Forelimb muscle (tissue), 1 donor: ENCODE results near the gene SEM1. TPM values are rescaled to one million over a fixed set of nuclear protein-coding genes. Genes with fewer than 3 reads are reported as not detected.
"Not testable (repeated sequence)": the region's sequence is repeated elsewhere in the genome, so short reads cannot be mapped to it uniquely, and the experiment has no call there.

Experiments
- DNase-seq: peaks from one replicate; pipeline ENCODE4 v3.0.0-alpha.2; 2013; ENCODE audit warnings: low read depth
- polyA plus RNA-seq: library from polyadenylated mRNA; unstranded; fragments of 120-200 nt; gene quantifications from one replicate; pipeline ENCODE4 v1.2.1, GENCODE V29; 2013; ENCODE audit not compliant: insufficient read length

Gene SEM1
- polyA plus RNA-seq, 1 donor: 133 TPM

DNA sequence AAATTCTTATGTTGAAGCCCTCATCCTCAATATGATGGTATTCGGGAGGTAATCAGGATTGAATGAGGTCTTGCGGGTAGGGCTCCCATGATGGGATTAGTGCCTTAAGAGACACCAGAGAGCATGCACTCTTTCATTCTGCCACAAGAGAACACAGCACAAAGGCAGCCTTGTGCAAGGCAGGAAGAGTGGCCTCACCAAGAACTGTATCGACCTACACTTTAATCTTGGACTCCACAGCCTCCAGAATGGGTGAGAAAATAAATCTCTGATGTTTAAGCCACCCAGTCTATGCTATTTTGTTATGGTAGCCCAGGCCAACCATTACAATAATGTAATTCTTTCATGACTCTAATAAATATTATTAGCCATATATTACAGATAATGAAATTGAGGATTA is 8.4 kb downstream of the SEM1 start:
- no peak for DNase-seq

DNA sequence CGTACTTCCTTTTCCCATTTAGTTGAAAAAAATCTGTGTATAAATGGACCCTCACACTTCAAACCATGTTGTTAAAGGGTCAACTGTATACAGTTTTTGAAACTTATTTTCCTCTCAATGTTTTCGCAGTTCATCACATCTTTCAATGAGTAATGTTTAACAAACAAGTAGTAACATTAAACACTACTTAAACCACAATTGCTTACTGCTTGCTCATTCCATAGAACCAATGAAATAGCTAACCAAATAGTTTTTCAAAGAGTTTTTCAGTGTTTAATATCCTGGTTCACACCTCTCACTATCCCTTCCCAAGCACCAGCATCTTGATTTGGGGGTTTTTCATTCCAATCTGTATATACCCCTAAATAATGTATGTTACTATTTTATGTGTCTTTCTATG is 9.1 kb downstream of the SEM1 start:
- DNase-seq: no peak

DNA sequence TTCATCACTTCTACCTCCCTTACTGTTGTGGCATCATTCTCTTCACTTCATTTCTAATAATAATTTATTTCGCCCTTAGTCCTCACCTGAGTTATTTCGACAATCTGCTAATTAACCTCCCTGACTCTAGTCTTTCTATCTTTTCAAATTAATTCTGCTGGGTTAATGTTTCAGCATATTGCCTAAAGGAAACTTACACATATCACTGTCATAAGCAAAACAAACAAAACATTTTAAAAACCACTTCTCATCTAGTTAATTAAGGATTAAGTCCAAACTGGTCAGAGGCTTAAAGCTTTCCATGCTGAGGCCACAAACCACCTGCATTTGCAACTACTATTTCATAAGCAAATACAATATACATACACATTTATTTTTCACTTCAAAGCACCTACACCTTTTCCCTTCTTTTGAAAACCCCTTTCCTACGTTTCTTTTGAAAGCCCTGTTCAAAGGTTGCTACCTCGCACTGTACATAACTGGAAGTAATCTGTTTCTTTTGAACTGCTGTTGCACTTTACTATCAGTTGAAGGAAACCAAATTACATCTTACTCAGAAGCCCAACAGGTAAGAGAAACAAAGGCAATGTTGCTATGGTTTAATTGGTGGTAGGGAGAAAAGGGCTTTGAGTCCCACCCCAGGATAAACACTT is 10.3 kb downstream of the SEM1 start:
- DNase-seq: no peak

DNA sequence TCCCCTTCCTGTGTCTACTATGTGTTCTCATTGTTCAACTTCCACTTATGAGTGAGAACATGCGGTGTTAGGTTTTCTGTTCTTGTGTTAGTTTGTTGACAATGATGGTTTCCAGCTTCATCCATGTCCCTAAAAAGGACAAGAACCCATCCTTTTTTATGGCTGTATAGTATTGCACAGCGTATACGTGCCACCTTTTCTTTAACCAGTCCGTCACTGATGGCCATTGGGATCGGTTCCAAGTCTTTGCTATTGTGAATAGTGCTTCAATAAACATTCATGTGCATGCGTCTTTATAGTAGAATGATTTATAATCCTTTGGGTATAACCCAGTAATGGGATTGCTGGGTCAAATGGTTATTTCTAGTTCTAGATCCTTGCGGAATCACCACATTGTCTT is 11.2 kb downstream of the SEM1 start:
- DNase-seq: not testable (repeated sequence)

DNA sequence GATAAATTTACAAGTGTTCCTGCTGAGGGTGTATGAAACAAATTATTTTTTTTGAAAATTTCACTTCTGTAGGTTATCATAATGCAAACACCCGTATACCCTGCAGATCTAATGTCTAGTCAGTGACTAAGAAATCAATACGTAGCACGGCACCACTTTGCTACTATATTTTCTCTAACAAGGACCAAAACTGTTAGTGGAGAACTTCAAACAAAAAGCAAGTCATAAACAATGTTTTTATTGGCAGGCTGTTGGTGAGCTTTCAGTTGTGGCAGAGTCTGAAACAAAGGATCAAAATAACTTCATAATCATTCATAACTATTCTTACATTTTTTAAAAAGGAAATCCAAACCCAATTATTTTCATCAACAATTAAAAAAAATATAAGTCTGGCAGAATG is 11.8 kb downstream of the SEM1 start:
- DNase-seq: no peak

DNA sequence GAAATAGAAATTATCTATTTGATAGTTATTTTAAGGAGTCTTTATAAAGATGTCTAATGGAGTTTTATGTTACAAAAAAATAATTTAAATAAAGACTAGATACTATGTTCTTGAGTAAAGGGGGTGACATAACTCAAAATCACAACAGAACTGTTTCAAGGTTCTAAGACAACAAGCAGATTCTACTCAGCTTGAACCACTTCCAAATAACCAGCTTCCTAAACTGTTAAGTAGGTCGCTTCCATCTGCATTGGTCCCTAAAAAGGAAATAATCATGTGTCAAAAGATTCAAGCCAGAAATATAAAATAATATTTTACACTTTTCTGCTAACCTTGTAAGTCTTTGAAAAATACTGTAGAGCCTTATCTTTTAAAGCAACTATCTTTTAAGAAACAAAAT is 14.1 kb downstream of the SEM1 start:
- no peak for DNase-seq

DNA sequence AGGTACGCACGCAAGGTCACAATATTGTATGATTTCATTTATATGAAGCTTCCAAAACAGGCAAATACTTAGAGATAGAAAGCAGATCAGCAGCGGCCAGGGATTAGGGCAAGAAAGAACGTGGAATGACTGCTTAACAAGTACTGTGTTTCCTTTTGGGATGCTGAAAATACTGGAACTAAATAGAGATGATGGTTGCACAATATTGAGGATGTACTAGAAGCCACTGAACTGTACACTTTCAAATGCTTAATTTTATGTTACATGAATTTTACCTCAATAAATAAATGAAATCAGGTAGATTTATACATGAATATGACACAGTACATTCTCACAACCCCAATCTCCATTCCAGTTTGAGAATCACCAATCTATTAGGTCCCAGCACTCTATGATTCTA is 15.6 kb downstream of the SEM1 start:
- DNase-seq: no peak

DNA sequence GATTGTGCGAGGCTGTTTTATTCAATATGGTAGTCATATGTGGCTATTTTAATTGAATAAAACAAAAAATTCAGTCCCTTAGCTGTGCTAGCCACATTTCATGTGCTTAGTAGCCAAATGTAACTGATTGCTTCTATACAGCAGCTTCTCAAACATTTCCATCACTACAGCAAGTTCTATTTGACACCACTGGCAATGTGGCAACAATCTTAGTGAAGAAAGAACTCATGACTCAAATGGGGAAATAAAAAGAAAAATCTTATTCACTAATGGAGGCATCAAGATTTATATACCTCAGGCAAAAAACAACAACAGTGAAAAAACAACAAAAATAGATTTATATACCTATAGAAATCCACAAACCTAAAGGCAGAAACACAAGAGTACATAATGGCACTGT is 17.9 kb downstream of the SEM1 start:
- DNase-seq: no peak

DNA sequence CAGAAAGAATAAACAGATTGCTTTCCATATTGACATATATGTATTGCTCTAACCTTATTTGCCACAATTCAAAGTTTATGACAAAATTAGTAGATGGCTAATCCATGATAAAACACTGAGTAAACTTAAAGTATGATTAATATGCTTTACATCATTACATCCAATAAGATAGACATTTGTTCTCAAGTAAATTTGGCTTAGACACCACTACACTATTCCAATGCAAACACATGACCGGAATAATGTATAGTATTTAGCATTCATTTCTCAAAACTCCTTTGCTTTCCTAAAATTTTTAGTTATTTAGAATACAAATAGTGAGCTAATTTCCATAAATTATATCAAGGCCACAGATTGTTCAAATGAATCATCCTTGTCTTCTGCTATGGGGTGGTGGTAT is 20.2 kb downstream of the SEM1 start:
- no peak for DNase-seq

DNA sequence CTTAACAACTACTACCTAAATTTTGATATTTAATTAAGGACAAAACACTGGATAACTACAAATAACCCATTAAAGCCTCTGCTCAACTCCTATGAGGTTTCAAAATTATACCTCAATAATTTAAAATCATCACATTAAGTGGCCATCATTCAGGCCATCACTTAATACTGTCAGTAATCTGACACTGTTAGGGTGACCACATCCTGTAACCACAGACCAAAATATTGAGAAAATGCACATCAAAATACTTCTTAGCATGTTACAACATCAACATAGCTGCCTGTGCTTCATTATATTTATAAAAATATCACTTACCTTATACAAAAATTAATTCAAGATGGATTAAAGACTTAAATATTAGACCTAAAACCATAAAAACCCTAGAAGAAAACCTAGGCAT is 23.3 kb downstream of the SEM1 start:
- DNase-seq: no peak

DNA sequence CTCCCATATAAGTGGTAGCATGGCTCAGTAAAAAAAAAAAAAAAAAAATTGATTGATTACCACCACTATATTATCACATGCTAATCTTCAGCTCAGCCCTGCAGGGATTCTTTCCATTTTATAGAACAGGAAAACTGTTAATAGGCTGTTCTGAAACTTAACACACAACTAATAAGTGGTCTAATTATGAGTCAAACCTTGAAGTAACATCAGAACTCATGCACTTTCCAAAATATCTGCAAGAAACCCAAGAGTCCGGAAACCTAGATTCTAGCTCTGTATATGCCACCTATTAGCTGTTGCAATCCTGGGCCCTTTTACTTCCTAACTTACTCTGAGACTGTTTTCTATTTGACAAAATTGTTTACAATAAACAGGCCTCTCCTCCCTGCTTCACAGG is 23.9 kb downstream of the SEM1 start:
- no peak for DNase-seq

DNA sequence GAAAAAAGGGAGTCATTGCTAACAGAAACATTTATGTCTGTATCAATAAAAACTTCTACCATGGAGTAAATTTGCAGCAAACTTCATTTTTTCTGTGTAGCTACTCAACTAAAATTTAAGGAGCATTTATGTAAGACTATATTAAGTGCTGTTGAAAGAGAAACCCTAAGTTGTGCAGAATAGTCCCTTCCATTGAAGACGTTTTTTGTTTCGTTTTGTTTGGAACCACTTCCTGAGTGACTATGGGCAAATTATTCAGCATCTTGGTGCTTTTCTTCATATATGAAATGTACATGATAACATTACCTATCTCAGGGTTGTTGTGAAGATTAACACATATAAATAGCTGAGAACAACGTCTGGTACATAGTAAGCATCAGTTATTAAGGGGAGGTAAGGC is 24.3 kb downstream of the SEM1 start:
- no peak for DNase-seq

DNA sequence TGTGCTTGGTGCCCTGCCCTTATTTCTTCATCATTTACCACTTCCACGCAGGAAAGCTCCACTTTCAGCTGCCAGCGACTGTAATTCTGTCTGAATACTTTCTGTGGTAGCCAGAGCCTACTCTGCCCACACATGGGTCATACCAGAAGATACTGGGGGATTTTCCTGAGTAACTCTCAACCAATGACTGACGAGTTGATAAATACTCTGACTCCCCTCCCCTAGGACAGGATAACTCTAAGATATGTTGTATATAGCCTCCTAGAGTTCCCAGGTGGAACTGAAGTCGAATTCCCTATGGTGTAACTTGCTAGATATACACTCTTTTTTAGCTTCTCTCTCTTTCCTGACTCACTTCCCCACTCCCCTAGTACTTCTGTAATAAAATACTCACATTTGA is 29.8 kb downstream of the SEM1 start:
- no peak for DNase-seq

DNA sequence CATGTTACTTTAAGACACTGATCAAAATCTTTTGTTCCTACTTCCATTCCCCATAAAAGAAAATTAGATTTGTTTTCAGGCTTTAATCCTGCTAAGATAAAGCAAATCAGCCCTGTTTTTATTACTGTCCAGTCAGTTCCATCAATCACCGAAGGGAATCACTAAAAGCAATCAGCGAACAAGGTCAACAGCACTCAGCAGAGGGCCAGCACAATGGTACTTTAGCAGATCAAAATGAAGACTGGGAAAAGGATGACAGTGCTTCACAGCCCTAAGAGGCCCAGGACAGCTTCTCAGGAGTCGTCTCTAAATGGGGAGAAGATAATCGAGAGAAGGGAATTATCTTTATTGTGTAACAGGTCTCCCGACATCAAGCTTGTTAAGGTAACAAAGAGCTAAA is 32.7 kb downstream of the SEM1 start:
- no peak for DNase-seq

DNA sequence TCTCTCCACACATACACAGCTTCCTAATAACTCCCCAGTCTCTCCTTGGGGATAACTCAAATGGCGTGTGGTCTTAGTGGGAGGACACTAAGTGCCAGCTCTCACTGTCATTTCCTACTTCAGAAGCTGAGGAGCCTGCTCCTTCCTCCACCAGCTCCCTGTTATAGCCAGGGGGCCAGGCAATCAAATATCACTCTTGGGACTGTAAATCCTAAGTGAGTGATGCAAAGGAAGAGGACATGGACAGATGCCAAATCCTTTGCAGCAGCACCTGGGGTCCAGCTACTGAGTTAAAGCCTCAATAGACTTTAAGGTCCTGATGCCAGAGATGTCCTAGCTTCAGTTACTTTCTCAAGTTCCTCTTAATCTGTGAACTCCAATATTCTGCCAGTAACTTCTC is 34.1 kb downstream of the SEM1 start:
- DNase-seq: no peak

DNA sequence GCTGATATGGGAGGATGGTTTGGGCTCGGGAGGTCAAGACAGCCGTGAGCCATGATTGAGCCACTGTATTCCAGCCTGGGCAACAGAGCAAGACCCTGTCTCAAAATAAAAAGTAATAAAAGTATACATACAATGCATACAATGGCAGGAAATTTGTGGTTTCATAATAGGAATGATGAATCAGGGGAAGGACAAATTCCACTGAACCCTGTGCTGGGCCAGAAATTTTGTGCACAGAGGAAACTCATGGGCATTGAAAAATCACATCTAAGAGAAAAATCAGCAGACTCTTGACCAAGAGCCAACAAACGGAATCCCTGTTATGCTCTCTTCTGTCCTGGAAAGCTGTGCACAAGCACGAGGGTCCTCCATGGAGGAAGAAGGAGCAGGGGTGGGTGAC is 35.1 kb downstream of the SEM1 start:
- DNase-seq: no peak

DNA sequence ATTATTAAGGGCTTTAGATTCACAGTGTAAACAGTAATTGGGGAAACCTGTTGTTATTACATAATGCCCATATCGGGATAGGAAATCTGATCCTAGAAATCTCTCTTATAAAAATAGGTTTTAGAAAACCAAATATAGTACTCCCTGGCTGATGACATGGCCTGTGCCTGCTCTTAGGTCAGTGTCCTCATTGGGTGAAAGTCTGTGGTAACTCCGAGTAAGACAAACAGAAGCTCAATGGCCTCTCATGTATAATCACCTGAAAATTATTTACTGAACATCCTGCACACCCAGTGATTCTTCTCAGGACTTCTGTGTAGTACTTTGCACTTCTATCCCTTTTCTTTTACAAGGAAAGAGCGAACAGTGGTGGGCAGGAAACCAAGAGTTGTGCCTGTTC is 37.8 kb downstream of the SEM1 start:
- no peak for DNase-seq

DNA sequence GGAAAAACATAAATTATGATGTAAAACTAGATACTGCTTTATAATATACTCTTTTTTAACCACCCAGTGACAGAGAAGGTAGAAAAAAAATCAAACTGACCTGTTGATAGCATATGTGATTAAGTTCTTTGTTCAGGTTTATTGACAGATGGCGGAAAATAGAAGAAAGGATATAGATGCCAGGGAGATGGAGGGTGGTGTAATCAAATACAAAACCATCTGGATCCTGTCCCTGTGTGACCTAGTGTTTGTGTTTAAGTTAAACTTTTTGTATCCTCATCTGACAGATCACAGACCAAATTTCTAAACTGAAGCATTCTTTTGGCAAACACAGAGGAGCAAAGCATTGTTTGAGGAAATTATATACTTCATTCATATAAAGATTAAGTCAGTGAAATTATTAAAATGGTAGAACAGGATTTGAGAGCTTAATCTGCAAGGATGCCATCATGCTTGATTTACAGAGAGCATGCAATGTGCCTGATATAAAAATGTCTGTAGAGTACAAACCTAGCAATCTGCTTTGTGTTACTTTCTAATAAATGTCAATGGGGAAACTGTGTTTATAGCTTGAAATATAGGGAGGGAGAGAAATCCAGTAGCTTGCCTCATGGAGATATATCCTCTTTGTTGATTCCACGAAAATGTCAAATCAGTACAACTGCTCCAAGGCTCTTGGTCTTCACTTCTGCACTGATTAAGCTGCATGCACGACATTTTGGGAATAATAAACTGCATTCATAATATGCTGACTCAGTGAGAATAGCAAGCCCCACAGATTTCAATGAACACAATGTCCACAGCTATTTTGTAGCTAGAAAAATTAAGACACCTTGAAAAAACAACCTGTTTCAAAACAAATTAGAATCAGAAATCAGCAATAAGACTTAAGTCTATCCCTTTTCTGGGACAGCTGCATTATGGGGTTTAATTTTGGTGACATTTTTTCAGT is 39.0 kb downstream of the SEM1 start:
- DNase-seq: no peak

DNA sequence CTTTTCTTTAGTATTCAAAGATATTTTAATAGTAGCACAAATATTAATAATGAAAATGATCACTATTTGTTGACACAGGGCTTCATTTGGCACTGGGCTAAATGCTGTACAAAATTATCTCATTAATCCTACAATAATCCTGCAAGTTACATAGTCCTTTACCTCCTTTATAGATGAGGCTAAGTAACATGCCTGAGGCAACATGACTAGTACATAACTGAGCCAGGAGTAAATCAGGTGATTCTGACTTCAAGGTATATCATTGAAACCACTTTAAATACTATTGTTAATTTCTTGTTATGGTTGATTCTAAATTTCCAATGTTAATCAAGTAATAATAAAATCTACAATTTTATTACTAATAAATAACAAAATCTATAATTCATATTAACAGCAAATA is 39.8 kb downstream of the SEM1 start:
- no peak for DNase-seq

DNA sequence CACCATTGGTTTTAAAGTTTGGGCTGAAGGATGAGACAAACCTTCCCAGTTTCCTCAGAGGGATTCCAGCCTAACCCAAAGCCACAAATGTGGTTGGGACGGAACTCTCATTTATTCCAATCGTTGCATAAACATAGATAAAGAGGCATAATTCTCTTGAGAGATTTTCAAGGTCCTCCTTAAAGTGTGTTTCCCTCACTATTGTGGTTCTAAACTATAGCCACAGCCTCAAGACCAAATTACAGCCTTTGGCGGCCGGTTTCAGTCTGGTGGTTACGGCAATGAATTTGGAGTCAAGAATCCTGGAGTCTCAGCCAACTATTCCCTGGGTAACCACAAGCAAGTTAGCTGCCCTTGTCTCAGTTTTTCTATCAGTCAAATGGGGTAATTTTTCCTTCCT is 42.6 kb downstream of the SEM1 start:
- no peak for DNase-seq

DNA sequence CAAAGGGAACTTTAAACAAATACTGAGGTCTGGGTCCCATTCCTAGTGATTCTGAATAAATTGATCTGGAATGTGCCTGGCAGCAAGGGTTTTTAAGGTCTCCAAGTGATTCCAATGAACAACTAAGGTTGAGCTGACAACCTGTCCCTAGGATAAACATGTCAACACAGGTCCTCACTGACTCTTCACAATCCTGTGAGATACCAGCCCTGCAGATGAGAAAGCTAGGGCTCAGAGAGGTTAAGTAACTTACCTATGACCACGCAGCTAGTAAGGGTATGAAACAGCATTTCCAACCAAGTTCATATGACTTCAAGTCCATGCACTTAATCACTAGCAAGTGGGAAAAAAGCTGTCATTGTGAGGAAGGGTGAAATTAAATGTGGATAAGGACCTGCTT is 44.0 kb downstream of the SEM1 start:
- DNase-seq: no peak

DNA sequence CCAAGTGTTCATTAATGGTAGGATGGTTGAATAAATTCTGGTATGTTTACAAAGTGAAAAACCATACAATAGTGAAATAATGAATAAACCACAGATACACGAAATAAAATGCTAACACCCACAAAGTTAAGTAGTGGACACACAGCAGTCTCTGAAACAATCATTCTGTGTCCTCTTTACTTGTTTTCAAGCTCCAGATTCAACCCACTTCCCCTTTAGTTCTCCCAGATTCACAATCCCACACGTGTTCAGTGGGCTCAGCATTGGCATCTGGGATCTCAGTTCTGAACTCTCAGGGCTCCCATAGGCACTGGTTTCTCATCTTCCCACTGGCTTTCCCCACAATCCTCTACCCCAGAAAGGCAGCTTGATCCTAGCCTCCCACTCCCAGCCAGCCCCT is 44.9 kb downstream of the SEM1 start:
- DNase-seq: no peak

DNA sequence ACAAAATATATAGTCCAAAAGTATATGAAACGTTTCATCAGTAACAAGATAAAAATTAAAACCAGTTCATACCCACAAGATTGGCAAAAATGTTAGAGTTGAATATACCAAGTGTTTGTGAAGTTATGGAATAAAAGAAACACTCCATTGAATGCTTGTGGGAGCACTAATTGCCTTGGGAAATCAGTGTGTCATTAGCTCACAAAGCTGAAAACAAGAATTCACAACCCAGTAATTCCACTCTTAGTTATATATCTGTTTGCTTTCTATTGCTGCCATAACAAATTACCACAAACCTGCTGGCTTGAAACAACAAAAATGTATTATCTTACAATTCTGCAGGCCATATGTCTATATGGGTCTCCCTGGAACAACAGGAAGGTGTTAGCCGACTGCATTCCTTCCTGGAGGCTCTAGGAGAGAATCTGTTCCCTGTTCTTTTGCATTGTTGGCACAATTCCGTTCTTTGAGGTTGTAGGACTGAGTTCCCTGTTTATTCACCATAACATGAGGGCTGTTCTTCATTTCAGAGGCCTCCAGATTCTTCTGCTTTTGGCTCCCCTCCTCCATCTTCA is 45.7 kb downstream of the SEM1 start:
- no peak for DNase-seq
